Measurements from ENCODE around the gene FAM114A2.

FAM114A2 gene

DNA sequence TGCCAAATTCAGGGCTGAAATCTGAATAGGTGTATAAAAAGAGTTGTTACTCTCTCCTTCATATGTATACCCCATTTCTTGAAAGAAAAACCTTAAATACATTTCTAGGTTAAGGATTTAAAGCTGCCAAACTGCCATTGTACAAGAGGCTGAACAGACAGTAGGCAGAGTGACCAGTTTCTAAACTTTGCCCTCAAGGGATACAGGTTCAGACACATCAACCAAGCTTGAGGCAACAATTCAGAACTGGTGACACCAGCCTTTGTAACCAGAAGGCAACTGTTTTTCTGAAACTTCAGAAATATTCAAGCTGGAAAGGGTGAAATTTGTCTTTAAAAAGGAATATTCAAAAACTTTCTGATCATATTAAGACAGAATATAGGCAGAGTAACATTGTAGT lies 47.5 kb downstream of the FAM114A2 start:
- H3K27ac ChIP-seq = no peak overlapping the region
- TF ChIP-seq, protein P1, sequence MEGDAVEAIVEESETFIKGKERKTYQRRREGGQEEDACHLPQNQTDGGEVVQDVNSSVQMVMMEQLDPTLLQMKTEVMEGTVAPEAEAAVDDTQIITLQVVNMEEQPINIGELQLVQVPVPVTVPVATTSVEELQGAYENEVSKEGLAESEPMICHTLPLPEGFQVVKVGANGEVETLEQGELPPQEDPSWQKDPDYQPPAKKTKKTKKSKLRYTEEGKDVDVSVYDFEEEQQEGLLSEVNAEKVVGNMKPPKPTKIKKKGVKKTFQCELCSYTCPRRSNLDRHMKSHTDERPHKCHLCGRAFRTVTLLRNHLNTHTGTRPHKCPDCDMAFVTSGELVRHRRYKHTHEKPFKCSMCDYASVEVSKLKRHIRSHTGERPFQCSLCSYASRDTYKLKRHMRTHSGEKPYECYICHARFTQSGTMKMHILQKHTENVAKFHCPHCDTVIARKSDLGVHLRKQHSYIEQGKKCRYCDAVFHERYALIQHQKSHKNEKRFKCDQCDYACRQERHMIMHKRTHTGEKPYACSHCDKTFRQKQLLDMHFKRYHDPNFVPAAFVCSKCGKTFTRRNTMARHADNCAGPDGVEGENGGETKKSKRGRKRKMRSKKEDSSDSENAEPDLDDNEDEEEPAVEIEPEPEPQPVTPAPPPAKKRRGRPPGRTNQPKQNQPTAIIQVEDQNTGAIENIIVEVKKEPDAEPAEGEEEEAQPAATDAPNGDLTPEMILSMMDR (IDR thresholded peaks at IDR 0.05) = no peak
- H3K4me3 ChIP-seq = no peak overlapping the region
- DNase-seq (ENCODE audit: low spot score) = no peak

DNA sequence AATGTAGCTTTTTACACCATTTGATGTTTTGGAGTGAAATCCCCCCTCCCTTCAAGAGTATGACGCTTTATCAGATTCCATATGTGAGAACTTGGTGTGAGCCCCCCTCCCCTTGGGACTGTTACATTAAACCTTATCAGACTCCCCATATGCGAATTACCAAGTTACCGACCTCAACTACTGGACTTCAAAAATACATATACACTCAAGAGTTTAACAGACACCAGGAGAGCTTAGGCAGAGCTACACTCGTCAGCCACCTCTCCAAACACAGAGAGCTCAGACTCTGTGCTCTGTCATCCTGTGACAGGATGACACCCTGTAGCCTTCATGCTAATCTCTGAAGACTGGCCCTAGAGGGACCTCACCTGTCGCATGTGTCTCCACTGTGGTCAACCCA lies 50.2 kb downstream of the FAM114A2 start:
- H3K4me3 ChIP-seq = no peak overlapping the region
- H3K27ac ChIP-seq = no peak overlapping the region
- TF ChIP-seq, protein P1 (IDR thresholded peaks at IDR 0.05) = no peak
- DNase-seq (ENCODE audit: low spot score) = no peak

DNA sequence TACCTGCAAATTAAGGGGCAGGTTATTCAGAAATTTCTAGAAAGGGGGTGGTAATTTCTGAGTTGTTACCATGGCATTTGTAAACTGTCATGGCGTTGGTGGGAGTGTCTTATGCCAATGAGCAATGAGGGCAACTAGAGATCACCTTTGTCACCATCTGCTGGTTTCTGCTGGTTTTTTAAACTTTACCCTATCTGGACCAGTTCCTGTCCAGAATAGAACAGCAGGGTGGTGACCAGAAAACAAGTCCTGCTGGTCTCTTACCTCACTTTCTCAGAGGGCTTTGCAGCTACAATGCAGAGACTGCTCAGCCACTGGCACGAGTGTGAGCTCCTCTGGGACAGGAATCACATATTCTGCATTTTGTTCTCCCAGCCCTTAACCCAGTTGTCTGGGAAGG lies 51.4 kb downstream of the FAM114A2 start:
- Histone ChIP-seq H3K27ac (no peak overlapping the region), H3K4me3 (no peak overlapping the region)
- DNase-seq (ENCODE audit: low spot score) = no peak
- TF ChIP-seq, protein P1 (IDR thresholded peaks at IDR 0.05) = no peak

DNA sequence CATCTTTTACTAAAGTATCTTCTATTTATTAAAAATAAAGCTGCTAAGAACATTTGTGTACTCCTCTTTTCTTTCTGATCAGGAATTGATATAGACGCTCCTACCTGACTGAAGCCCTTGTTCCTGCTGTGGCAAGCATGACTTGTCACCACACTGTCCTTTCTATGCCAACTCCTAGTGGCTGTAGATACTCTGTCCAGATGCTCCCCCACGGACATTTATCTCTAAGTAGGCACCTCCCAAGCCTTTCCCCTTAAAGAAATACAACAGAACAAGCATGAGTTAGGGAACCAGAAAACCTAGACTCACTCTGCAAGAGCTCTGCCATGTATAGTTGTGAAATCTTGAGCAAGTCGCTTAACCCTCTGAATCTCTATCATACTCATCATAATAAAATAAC lies 53.2 kb downstream of the FAM114A2 start:
- Histone ChIP-seq H3K27ac (no peak overlapping the region), H3K4me3 (no peak overlapping the region)
- no peak for DNase-seq (ENCODE audit: low spot score)
- TF ChIP-seq, protein P1 (IDR thresholded peaks at IDR 0.05) = no peak

DNA sequence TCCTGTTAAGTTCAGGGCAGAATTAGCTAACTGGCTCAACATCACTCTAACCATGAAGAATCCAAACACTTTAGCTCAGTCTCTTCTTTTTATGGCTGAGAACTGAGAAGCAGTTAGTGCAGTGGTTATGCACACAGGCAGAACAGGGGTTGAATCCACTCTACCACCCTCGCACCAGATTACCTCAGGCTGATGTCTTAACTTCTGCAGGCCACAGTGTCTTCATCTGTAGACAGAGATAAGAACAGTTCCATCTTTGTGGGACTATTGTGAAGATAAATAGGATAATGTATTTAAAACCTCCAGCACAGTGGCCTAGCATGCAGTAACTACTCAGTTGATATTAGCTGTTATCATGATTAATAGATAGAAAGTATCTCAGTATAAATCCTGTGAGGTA lies 54.8 kb downstream of the FAM114A2 start:
- TF ChIP-seq, protein P1 (IDR thresholded peaks at IDR 0.05) = no peak

DNA sequence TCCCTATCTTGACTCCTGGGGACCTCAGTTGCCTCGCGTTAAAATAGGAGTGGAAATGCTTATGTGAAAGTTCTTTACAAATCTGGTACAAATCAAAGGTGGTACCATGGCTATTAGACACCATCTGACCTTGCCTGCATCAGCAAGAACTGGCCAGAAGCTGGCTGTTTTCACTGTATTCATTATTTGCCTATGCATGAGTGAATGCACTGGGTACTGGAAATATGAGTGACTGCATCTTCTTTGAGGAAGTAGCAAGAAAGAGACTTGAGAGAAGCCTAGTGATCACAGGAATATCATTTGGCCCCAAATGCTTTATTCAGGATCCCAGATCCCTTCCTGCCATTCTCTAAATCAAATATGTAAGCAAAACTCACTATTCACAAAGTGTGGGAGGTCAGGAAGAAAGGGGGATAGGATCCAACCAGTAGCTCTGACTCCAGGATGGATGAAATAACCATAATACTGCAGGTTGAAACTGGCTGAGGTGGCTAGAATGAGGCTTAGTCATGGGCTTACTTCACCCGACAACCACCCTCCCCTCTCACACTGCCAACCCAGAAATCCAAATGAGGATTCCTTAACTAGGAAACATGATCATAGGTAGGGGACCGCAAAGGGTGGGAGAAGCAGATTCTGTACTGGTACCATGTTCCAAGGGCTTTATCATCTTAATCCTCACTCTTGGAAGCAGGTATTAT lies 56.7 kb downstream of the FAM114A2 start:
- H3K4me3 ChIP-seq = no peak overlapping the region
- H3K27ac ChIP-seq = no peak overlapping the region
- TF ChIP-seq, protein P1 (IDR thresholded peaks at IDR 0.05) = no peak
- DNase-seq (ENCODE audit: low spot score) = no peak

More for the DNA sequence above, 54.8 kb downstream of the FAM114A2 start:
- no peak overlapping the region for H3K4me3 ChIP-seq
- H3K27ac ChIP-seq = no peak overlapping the region
- no peak for DNase-seq (ENCODE audit: low spot score)

DNA sequence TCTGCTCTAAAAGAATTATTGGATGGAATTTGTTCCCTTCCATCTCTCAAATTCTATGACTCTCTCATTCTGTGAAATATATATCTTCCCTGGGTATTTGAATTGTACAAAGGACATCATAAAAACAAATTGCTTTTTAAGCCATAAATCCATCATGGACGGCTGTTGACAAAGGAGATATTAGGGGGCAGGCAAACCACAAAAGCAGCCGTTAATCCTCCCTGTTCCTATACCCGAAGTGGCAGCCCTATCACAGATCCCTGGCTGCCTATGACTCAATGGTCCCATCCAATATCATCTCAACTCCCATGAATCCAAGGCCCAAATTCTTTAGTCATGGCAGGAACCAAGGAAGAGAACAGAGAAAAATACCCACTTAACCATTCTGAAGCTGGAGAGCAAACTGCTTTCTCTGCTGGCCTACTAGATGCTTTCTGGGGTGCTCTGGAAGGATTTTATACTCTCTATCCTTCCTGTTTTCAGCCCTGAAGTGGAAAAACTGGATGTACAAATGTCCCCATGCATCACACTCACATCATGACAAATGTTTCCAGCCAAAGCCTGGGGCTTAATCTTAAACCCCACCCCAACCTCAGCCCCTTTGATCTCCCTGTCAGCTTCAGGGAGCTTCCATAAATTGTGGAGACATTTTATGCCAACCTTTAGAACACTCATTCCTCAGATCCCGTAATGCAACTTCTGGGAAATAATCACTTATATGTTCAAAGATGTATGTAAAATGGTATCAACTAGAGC lies 59.5 kb downstream of the FAM114A2 start:
- Histone ChIP-seq H3K27ac (no peak overlapping the region), H3K4me3 (no peak overlapping the region)
- TF ChIP-seq, protein P1 (IDR thresholded peaks at IDR 0.05) = no peak
- DNase-seq (ENCODE audit: low spot score) = no peak

Data from coronary artery (tissue), 2 donors.